HG02763 (cell line): ENCODE results near the gene SMPD4.
"Not testable (repeated sequence)": the region's sequence is repeated elsewhere in the genome, so short reads cannot be mapped to it uniquely, and the experiment has no call there.

ENCODE experiments used
- ATAC-seq: cut with Tn5 transposase; IDR thresholded peaks from one replicate; pipeline ENCODE4 v1.9.1; 2021; ENCODE audit warnings: mild to moderate bottlenecking, moderate library complexity; ENCODE audit not compliant: unreplicated experiment

Gene SMPD4

GRCh38 chr2:130181325-130181879 is at the start of gene SMPD4:
Gene SMPD4, minus strand, starts transcription at chr2:130181602. Its CDS starts 5,010 bp downstream, at chr2:130176592.
- peak; percentile 62 for ATAC-seq

GRCh38 chr2:130230907-130231306 is 49.5 kb upstream of the SMPD4 start:
- not testable (repeated sequence) for ATAC-seq

- ATAC-seq, result not testable (repeated sequence)
Observed at GRCh38 chr2:130230376-130230775, 49.0 kb upstream of the SMPD4 start.

- peak; percentile 89 for ATAC-seq
Observed at GRCh38 chr2:130229161-130229510, 47.7 kb upstream of the SMPD4 start.

- ATAC-seq, result not testable (repeated sequence)
Observed at GRCh38 chr2:130228467-130229160, 47.2 kb upstream of the SMPD4 start.

GRCh38 chr2:130228005-130228404 is 46.6 kb upstream of the SMPD4 start:
- not testable (repeated sequence) for ATAC-seq

GRCh38 chr2:130222523-130222922 is 41.1 kb upstream of the SMPD4 start:
- ATAC-seq, result peak; percentile 82

GRCh38 chr2:130220505-130220904 is 39.1 kb upstream of the SMPD4 start:
- not testable (repeated sequence) for ATAC-seq

- not testable (repeated sequence) for ATAC-seq
Observed at GRCh38 chr2:130219147-130219546, 37.7 kb upstream of the SMPD4 start.

GRCh38 chr2:130207051-130207450 is 25.6 kb upstream of the SMPD4 start:
- not testable (repeated sequence) for ATAC-seq

- not testable (repeated sequence) for ATAC-seq
Observed at GRCh38 chr2:130203150-130203549, 21.7 kb upstream of the SMPD4 start.

- ATAC-seq, result not testable (repeated sequence)
Observed at GRCh38 chr2:130202518-130202917, 21.1 kb upstream of the SMPD4 start.

GRCh38 chr2:130198343-130198742 is 16.9 kb upstream of the SMPD4 start, which contains the start of gene TUBA3E:
Gene TUBA3E, minus strand, starts transcription at chr2:130198439. Its CDS starts 79 bp downstream, at chr2:130198360.
- no peak for ATAC-seq

GRCh38 chr2:130196052-130196451 is 14.7 kb upstream of the SMPD4 start:
- ATAC-seq, result not testable (repeated sequence)

- not testable (repeated sequence) for ATAC-seq
Observed at GRCh38 chr2:130195089-130195635, 13.8 kb upstream of the SMPD4 start.

GRCh38 chr2:130193824-130194223 is 12.4 kb upstream of the SMPD4 start:
- not testable (repeated sequence) for ATAC-seq

GRCh38 chr2:130192451-130192850 is 11.0 kb upstream of the SMPD4 start:
- not testable (repeated sequence) for ATAC-seq

GRCh38 chr2:130191319-130191718 is 9.9 kb upstream of the SMPD4 start:
- not testable (repeated sequence) for ATAC-seq

- no peak for ATAC-seq
Observed at GRCh38 chr2:130190237-130190636, 8.8 kb upstream of the SMPD4 start.

GRCh38 chr2:130188958-130189357 is 7.6 kb upstream of the SMPD4 start:
- not testable (repeated sequence) for ATAC-seq

GRCh38 chr2:130187859-130188792 is 6.7 kb upstream of the SMPD4 start:
- ATAC-seq, result not testable (repeated sequence)
